Endothelial cell of umbilical vein (primary cell): Measurements from ENCODE around the gene OVOL3. TPM values are rescaled to one million over a fixed set of nuclear protein-coding genes. Genes with fewer than 3 reads are reported as not detected.

Source experiments
- BruUV-seq: library from RNA; stranded (reverse); fragments of 400-500 nt; replicated peaks from 2 replicates; lab custom pipeline; 2021; lab: Mats Ljungman, UMichigan
- CTCF ChIA-PET: fragments of 300-600, 350-600 bp; sonication (Branson Sonifier 250); formaldehyde crosslinking; loops from one replicate; lab custom pipeline; 2021; ENCODE audit warnings: antibody characterized with exemption, inconsistent platforms; lab: Charles Lee
- POLR2A ChIA-PET: fragments of 300-600, 350-600 bp; sonication (Branson Sonifier 250); formaldehyde crosslinking; loops from one replicate; lab custom pipeline; 2021; ENCODE audit warnings: antibody characterized with exemption, inconsistent platforms; lab: Charles Lee
- DNase-seq: peaks from one replicate; pipeline ENCODE4 v3.0.0-alpha.2; 2011; ENCODE audit warnings: low read depth, low spot score
- FAIRE-seq: peaks from 2 replicates; lab custom pipeline; 2011; peaks lifted over from hg19 to GRCh38; lab: Jason Lieb, UNC
- H2AFZ ChIP-seq: 2 replicates; pipeline ENCODE4 v1.6.0; 2012; ENCODE audit warnings: low read depth, low read length, control low read depth, inconsistent platforms
- H3K27ac ChIP-seq: 2 replicates; pipeline ENCODE4 v1.5.1; 2011; ENCODE audit warnings: low read depth, mild to moderate bottlenecking, control low read depth, low read length, moderate library complexity; ENCODE audit not compliant: insufficient read depth
- H3K27me3 ChIP-seq, 2 experiments: 2 replicates each; pipeline versions ENCODE4 v1.6.0 to v1.6.1; 2011; ENCODE audit warnings: low read length in 2 of 2, mixed read lengths in 1 of 2; ENCODE audit not compliant: control insufficient read depth in 2 of 2, insufficient read depth in 2 of 2
- H3K36me3 ChIP-seq, 2 experiments: 2 replicates in 1 of 2; 3 replicates in 1 of 2; pipeline ENCODE4 v1.5.1; 2011; ENCODE audit warnings: low read length in 2 of 2, mild to moderate bottlenecking in 1 of 2, moderate library complexity in 1 of 2; ENCODE audit not compliant: control insufficient read depth in 2 of 2, insufficient read depth in 2 of 2; ENCODE audit errors: extremely low read depth in 1 of 2
- H3K4me1 ChIP-seq: 3 replicates; pipeline ENCODE4 v1.5.1; 2011; ENCODE audit warnings: mild to moderate bottlenecking, low read length; ENCODE audit not compliant: control insufficient read depth, insufficient read depth; ENCODE audit errors: extremely low read depth
- H3K4me2 ChIP-seq: 2 replicates; pipeline ENCODE4 v1.6.1; 2011; ENCODE audit warnings: low read length, control low read depth, mixed read lengths; ENCODE audit not compliant: insufficient read depth
- H3K4me3 ChIP-seq, 3 experiments: fragments of 200-600 bp in 1 of 3; sonication (generic), shearing (Covaris generic) in 1 of 3; replicated peaks in 1 of 3; 2 replicates each; pipeline ENCODE4 v1.5.1; 2011 to 2016; ENCODE audit warnings: control low read depth in 3 of 3, low read length in 3 of 3, mild to moderate bottlenecking in 2 of 3, inconsistent platforms in 1 of 3, low read depth in 1 of 3, moderate library complexity in 1 of 3; ENCODE audit not compliant: insufficient read depth in 1 of 3
- H3K79me2 ChIP-seq: 2 replicates; pipeline ENCODE4 v1.6.0; 2012; ENCODE audit warnings: low read length, inconsistent platforms; ENCODE audit not compliant: control insufficient read depth, insufficient read depth
- H3K9ac ChIP-seq: replicated peaks from 2 replicates; pipeline ENCODE3; 2011; ENCODE audit warnings: low read length, control low read depth; ENCODE audit not compliant: insufficient read depth; ENCODE audit errors: extremely low read depth
- H3K9me1 ChIP-seq: replicated peaks from 3 replicates; pipeline ENCODE4 v1.6.0; 2011; ENCODE audit warnings: mild to moderate bottlenecking, low read length; ENCODE audit not compliant: control insufficient read depth, insufficient read depth; ENCODE audit errors: extremely low read depth
- H3K9me3 ChIP-seq: replicated peaks from 2 replicates; pipeline ENCODE4 v1.5.1; 2012; ENCODE audit warnings: low read length, inconsistent platforms; ENCODE audit not compliant: control insufficient read depth, insufficient read depth
- H4K20me1 ChIP-seq: replicated peaks from 2 replicates; pipeline ENCODE3; 2011; ENCODE audit warnings: mild to moderate bottlenecking, low read length; ENCODE audit not compliant: control insufficient read depth, insufficient read depth; ENCODE audit errors: extremely low read depth
- CTCF ChIP-seq, 2 donors: IDR thresholded peaks; 1 replicate in 1 of 2; 2 replicates in 1 of 2; pipeline ENCODE4 v1.5.1; 2011; ENCODE audit warnings: low read length in 2 of 2, mild to moderate bottlenecking in 2 of 2, moderate library complexity in 2 of 2, control low read depth in 1 of 2, inconsistent platforms in 1 of 2, low read depth in 1 of 2; ENCODE audit not compliant: insufficient read depth in 1 of 2; ENCODE audit errors: extremely low read depth in 1 of 2
- EZH2 ChIP-seq: IDR thresholded peaks from 2 replicates; pipeline ENCODE4 v1.6.1; 2012; ENCODE audit warnings: borderline replicate concordance, low read depth, mild to moderate bottlenecking, moderate library complexity, low read length, inconsistent platforms; ENCODE audit not compliant: severe bottlenecking
- FOS ChIP-seq: IDR thresholded peaks from 2 replicates; pipeline ENCODE4 v1.6.1; 2011; ENCODE audit warnings: mild to moderate bottlenecking, low read length, moderate library complexity, borderline replicate concordance; ENCODE audit not compliant: insufficient read depth
- GATA2 ChIP-seq: IDR thresholded peaks from 2 replicates; pipeline ENCODE4 v1.7.0; 2011; ENCODE audit warnings: low read depth, mild to moderate bottlenecking, moderate library complexity, mixed read lengths, low read length; ENCODE audit not compliant: insufficient read length, insufficient read depth
- JUN ChIP-seq: IDR thresholded peaks from 2 replicates; pipeline ENCODE4 v1.6.1; 2011; ENCODE audit warnings: borderline replicate concordance, low read depth; ENCODE audit not compliant: insufficient read length, insufficient read depth
- MAX ChIP-seq: IDR thresholded peaks from 2 replicates; pipeline ENCODE4 v1.6.1; 2011; ENCODE audit not compliant: insufficient read depth, insufficient read length
- MYC ChIP-seq: IDR thresholded peaks from one replicate; pipeline ENCODE4 v1.6.1; 2011; ENCODE audit warnings: mild to moderate bottlenecking, low read depth, low read length
- POLR2A ChIP-seq: IDR thresholded peaks from 2 replicates; pipeline ENCODE4 v1.6.1; 2012; ENCODE audit warnings: low read depth, mild to moderate bottlenecking, control low read depth, low read length
- POLR2AphosphoS5 ChIP-seq: IDR thresholded peaks from 2 replicates; pipeline ENCODE4 v1.6.1; 2012; ENCODE audit warnings: low read depth, mild to moderate bottlenecking, control low read depth, low read length, moderate library complexity; ENCODE audit not compliant: insufficient read depth
- dilution Hi-C: fragments of 300-500 bp; cut with MboI; formaldehyde crosslinking; loops from one replicate; pipeline ENCODE4 v1.15.0; 2019; ENCODE audit warnings: low sequenced_read_pairs; ENCODE audit not compliant: extremely low pct_ligation_motif_present
- intact Hi-C: fragments of 100-400 bp; cut with micrococcal nuclease; formaldehyde crosslinking; loops from one replicate; pipeline ENCODE4 v1.10.0; 2022
- polyA plus RNA-seq, 4 experiments: library from polyadenylated mRNA; depleted of rRNA in 3 of 4; stranded (reverse) in 3 of 4; unstranded in 1 of 4; fragments of >200 nt; gene quantifications; 2 replicates each; pipeline versions ENCODE4 v1.2.1 to v1.2.3, GENCODE V29; 2011 to 2012; ENCODE audit warnings: missing spikeins in 1 of 4
- total RNA-seq: library from RNA; stranded (reverse); gene quantifications from 2 replicates; pipeline ENCODE4 v1.2.3, GENCODE V29; 2021

Gene OVOL3
- total and polyA plus RNA-seq, 2 donors (not counting 3 experiments of a cell fraction or from before 2014, with no cell fraction given) = not detected

- ChIA-PET POLR2A (no interaction called here), CTCF (no interaction called here)
- no peaks in the 10 kb centered on the region for H3K27me3 ChIP-seq
- H3K9ac ChIP-seq = no peak overlapping the region
- no peak overlapping the region for H3K4me3 ChIP-seq
- H4K20me1 ChIP-seq = no peaks in the 10 kb centered on the region
- peaks cover 9% of the 10 kb centered on the region for H3K79me2 ChIP-seq
- FAIRE-seq (no peak), DNase-seq (no peak)
- peaks cover 6 to 27% of the 10 kb centered on the region in 2 experiments for H3K36me3 ChIP-seq
- H3K9me1 ChIP-seq = no peaks in the 10 kb centered on the region
- BruUV-seq = no TSS peak
- H3K27ac ChIP-seq = no peak overlapping the region
- no peak for TF ChIP-seq FOS
- TF ChIP-seq JUN = no peak
- TF ChIP-seq CTCF (IDR thresholded peaks at IDR 0.05; ENCODE audit: extremely low read depth in 1 of 2, insufficient read depth in 1 of 2, low read depth in 1 of 2, low read length in 2 of 2) = no peak
- no peak for TF ChIP-seq GATA2
- no peak for TF ChIP-seq MAX
- TF ChIP-seq MYC = no peak
- TF ChIP-seq POLR2A = no peak
- no peak for TF ChIP-seq EZH2
- no peak for TF ChIP-seq POLR2AphosphoS5
- no peak overlapping the region for H2AFZ ChIP-seq
- no peak overlapping the region for H3K4me2 ChIP-seq
- no peaks in the 10 kb centered on the region for H3K9me3 ChIP-seq
- intact Hi-C loops (no loop called here), dilution Hi-C loops (no loop called here)
- H3K4me1 ChIP-seq = peaks cover 4% of the 10 kb centered on the region
Observed at GRCh38 chr19:36120984-36121358, 10.0 kb downstream of the OVOL3 start.
